RWPE2 (cell line): ENCODE measurements around the gene MRPL16.
"Not testable (repeated sequence)": the region's sequence is repeated elsewhere in the genome, so short reads cannot be mapped to it uniquely, and the experiment has no call there.

Experiments used
- ATAC-seq: fragments of 200-7000 bp; cut with Tn5 transposase; 3 replicates; pipeline ENCODE4 v1.9.1; 2021; ENCODE audit warnings: low read depth
- DNase-seq: peaks from one replicate; pipeline ENCODE4 v3.0.0-alpha.2; 2020; ENCODE audit warnings: low spot score
- H3K27ac ChIP-seq: fragments of 450-650 bp; 2 replicates; pipeline ENCODE4 v1.5.1; 2017; ENCODE audit warnings: mild to moderate bottlenecking; ENCODE audit not compliant: poor library complexity, severe bottlenecking
- H3K27me3 ChIP-seq: fragments of 250-450 bp; sonication (Bioruptor Pico); 2 replicates; pipeline ENCODE4 v1.5.1; 2021; ENCODE audit warnings: mild to moderate bottlenecking, moderate library complexity; ENCODE audit not compliant: insufficient read depth, poor library complexity, severe bottlenecking
- H3K36me3 ChIP-seq: fragments of 250-450 bp; sonication (Bioruptor Pico); 2 replicates; pipeline ENCODE4 v1.5.1; 2020; ENCODE audit warnings: low read depth, mild to moderate bottlenecking, moderate library complexity
- H3K4me1 ChIP-seq: fragments of 250-450 bp; sonication (Bioruptor Pico); 2 replicates; pipeline ENCODE4 v1.5.1; 2021; ENCODE audit warnings: mild to moderate bottlenecking, moderate library complexity; ENCODE audit not compliant: insufficient read depth, poor library complexity, severe bottlenecking
- H3K4me3 ChIP-seq: fragments of 250-450 bp; sonication (Bioruptor Pico); 2 replicates; pipeline ENCODE4 v1.5.1; 2021; ENCODE audit warnings: mild to moderate bottlenecking, moderate library complexity; ENCODE audit not compliant: severe bottlenecking
- H3K9me3 ChIP-seq: fragments of 250-450 bp; sonication (Bioruptor Pico); 2 replicates; pipeline ENCODE4 v1.5.1; 2021; ENCODE audit warnings: mild to moderate bottlenecking, moderate library complexity; ENCODE audit not compliant: severe bottlenecking
- TF ChIP-seq, protein P1 (sequence below): fragments of 450-650 bp; IDR thresholded peaks from one replicate; pipeline ENCODE4 v1.5.1; 2017; ENCODE audit warnings: mild to moderate bottlenecking, moderate library complexity; ENCODE audit not compliant: poor library complexity, severe bottlenecking

MRPL16 gene

DNA sequence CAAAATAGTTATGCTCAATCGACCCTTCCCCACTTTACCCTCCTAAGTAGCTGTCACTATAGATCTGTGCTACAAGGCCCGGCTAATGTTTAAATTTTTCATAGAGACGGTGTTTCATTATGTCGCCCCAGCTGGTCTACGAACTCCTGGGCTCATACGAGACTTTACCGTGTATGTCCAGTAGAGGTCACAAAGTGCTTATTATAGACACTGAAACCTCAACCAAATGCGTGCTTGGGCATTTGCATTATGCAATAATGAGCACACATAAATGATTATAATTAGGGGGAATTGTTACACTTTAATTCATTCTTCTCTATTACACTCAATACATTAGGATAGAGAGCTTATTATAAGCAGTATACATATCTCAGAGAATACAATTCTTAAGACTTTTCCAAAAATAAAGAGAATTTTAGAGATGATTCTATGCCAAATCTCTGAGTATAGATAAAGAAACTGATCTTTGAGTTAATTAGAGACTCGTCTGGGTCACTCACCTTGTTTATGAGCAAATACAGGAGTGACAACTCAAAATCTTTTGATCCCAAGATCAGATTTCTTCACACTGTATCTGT lies 12.5 kb upstream of the MRPL16 start:
- no peak overlapping the region for H3K27ac ChIP-seq
- no peak overlapping the region for H3K4me3 ChIP-seq
- no peaks in the 10 kb centered on the region for H3K36me3 ChIP-seq
- ATAC-seq, result peak; percentile 86
- DNase-seq, result no peak
- no peaks in the 10 kb centered on the region for H3K27me3 ChIP-seq
- TF ChIP-seq, protein P1, sequence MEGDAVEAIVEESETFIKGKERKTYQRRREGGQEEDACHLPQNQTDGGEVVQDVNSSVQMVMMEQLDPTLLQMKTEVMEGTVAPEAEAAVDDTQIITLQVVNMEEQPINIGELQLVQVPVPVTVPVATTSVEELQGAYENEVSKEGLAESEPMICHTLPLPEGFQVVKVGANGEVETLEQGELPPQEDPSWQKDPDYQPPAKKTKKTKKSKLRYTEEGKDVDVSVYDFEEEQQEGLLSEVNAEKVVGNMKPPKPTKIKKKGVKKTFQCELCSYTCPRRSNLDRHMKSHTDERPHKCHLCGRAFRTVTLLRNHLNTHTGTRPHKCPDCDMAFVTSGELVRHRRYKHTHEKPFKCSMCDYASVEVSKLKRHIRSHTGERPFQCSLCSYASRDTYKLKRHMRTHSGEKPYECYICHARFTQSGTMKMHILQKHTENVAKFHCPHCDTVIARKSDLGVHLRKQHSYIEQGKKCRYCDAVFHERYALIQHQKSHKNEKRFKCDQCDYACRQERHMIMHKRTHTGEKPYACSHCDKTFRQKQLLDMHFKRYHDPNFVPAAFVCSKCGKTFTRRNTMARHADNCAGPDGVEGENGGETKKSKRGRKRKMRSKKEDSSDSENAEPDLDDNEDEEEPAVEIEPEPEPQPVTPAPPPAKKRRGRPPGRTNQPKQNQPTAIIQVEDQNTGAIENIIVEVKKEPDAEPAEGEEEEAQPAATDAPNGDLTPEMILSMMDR, result peak; percentile 81
- no peaks in the 10 kb centered on the region for H3K9me3 ChIP-seq
- H3K4me1 ChIP-seq, result no peaks in the 10 kb centered on the region

DNA sequence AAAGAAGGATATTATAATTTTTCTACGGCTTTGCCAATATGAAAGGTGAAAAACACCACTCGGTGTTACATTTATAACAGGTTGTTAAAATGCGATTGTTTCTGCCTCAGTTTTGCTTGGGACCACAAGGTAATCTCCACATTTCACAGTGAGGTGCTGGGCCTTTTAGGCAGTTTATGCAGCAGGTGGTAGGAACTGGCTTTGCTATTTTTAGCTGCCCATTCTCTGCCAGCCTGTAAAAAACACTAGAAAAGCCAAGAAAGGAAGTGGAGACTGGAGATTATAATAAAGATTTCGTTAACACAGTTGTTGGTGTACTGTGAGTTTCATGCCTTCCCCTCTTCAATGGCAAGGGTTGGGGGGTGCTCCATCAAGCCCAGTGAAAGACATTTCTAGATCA lies 8.0 kb upstream of the MRPL16 start:
- no peak for ATAC-seq
- no peaks in the 10 kb centered on the region for H3K9me3 ChIP-seq
- H3K4me1 ChIP-seq, result no peaks in the 10 kb centered on the region
- no peak overlapping the region for H3K4me3 ChIP-seq
- TF ChIP-seq, protein P1, result no peak
- H3K27me3 ChIP-seq, result no peaks in the 10 kb centered on the region
- DNase-seq, result no peak
- H3K36me3 ChIP-seq, result no peaks in the 10 kb centered on the region
- no peak overlapping the region for H3K27ac ChIP-seq

DNA sequence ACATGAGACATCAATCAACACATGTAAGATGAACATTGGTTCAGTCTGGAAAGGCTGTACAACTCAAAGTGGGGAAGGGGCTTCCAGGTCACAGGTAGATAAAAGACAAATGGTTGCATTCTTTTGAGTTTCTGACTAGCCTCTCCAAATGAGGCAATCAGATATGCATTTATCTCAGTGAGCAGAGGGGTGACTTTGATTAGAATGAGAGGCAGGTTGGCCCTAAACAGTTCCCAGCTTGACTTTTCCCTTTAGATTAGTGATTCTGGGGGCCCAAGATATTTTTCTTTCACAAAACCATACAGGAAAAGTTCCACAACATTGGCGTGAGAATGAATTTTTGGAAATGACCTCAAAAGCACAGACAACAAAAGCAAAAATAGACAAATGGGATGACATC lies 5.9 kb upstream of the MRPL16 start:
- not testable (repeated sequence) for H3K27me3 ChIP-seq, H3K27ac ChIP-seq, ATAC-seq, DNase-seq, H3K4me1 ChIP-seq, H3K36me3 ChIP-seq, H3K9me3 ChIP-seq, H3K4me3 ChIP-seq

DNA sequence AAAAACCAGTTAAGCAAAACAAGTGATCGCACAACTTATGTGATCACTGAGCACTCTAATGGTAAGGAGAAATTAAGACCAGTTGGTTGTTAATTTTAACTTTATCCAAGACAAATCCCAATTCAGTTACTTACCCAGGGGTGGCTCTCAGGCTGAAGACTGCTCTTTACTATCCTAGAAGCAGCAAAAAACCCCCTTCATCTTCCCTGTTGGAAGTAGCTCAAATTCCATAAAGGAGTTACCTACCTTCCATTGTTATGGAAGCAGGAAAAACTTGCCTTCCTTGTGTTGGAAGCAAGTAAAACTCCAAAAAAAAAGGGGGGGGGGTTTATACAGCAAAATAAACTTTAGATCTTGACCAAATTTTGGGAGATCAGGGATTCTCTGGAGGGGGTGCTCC lies 5.2 kb upstream of the MRPL16 start:
- no peak for DNase-seq
- TF ChIP-seq, protein P1, result no peak
- H3K27ac ChIP-seq, result no peak overlapping the region
- H3K36me3 ChIP-seq, result no peaks in the 10 kb centered on the region
- H3K27me3 ChIP-seq, result no peaks in the 10 kb centered on the region
- H3K4me1 ChIP-seq, result peaks cover 4% of the 10 kb centered on the region
- H3K9me3 ChIP-seq, result no peaks in the 10 kb centered on the region
- no peak for ATAC-seq
- H3K4me3 ChIP-seq, result no peak overlapping the region

DNA sequence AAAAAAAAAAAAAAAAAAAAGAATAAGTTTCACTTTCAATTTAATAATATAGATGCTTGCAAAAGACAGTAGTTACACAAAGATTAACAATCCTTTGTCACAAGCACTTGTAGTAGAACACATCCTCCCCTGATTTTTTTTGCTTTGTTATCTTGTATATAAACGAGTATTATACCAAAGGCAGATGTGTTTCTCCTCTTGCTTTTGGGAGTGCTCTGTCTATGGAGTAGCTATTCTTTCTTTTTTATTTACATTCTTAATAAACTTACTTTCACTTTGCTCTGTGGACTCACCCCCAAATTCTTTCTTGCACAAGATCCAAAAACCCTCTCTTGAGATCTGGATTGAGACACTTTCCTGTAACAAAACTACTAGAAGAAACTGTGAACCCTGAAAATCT lies 3.4 kb upstream of the MRPL16 start:
- Histone ChIP-seq H3K4me1 (peaks cover 9% of the 10 kb centered on the region), H3K9me3 (no peaks in the 10 kb centered on the region), H3K27me3 (no peaks in the 10 kb centered on the region), H3K36me3 (peaks cover under 1% of the 10 kb centered on the region), H3K27ac (no peak overlapping the region), H3K4me3 (no peak overlapping the region)
- TF ChIP-seq, protein P1, result no peak
- DNase-seq, result no peak
- ATAC-seq, result no peak
